GM13977 (cell line): ENCODE data around the gene HVCN1.
"Not testable (repeated sequence)": the region's sequence is repeated elsewhere in the genome, so short reads cannot be mapped to it uniquely, and the experiment has no call there.

ENCODE experiments used
- DNase-seq: peaks from one replicate; pipeline ENCODE4 v3.0.0; 2012; ENCODE audit warnings: low spot score
- CTCF ChIP-seq: IDR thresholded peaks from 2 replicates; pipeline ENCODE4 v1.5.1; 2012; ENCODE audit warnings: mild to moderate bottlenecking, control low read depth; ENCODE audit not compliant: insufficient read depth; ENCODE audit errors: extremely low read depth, missing control alignments
- in situ Hi-C: fragments of 300-500 bp; cut with MboI; formaldehyde crosslinking; loops from one replicate; pipeline ENCODE4 v1.12.0; 2022; ENCODE audit warnings: low sequenced_read_pairs, low pct_unique_long_range_greater_than_20kb, mixed read lengths, inconsistent platforms; ENCODE audit not compliant: unreplicated experiment

HVCN1 gene

GRCh38 chr12:110658242-110658641 lies 30.7 kb downstream of the HVCN1 start:
- no peak for DNase-seq
- in situ Hi-C loops, result no loop called here
- no peak for TF ChIP-seq CTCF

GRCh38 chr12:110657747-110658146 lies 31.2 kb downstream of the HVCN1 start:
- no peak for DNase-seq
- no peak for TF ChIP-seq CTCF
- in situ Hi-C loops, result no loop called here

- in situ Hi-C loops, result no loop called here
- no peak for DNase-seq
- TF ChIP-seq CTCF, result no peak
These were observed 32.8 kb downstream of the HVCN1 start for GRCh38 chr12:110656071-110656655.

- DNase-seq, in situ Hi-C loops: not testable (repeated sequence)
These were observed 34.7 kb downstream of the HVCN1 start for GRCh38 chr12:110654238-110654637.

- TF ChIP-seq CTCF, result no peak
- no peak for DNase-seq
These were observed 39.5 kb downstream of the HVCN1 start for GRCh38 chr12:110649341-110649847.

GRCh38 chr12:110647631-110648040 lies 41.3 kb downstream of the HVCN1 start:
- TF ChIP-seq CTCF, result no peak
- no peak for DNase-seq
- in situ Hi-C loops, result no loop called here

More at GRCh38 chr12:110649341-110649847, 39.5 kb downstream of the HVCN1 start:
- in situ Hi-C loops, result no loop called here

- DNase-seq, result no peak
- in situ Hi-C loops, result no loop called here
- TF ChIP-seq CTCF, result no peak
These were observed 47.4 kb downstream of the HVCN1 start for GRCh38 chr12:110641521-110641920.
